ENCODE data around the gene C5.

C5 gene

GRCh38 chr9:120937596-120937995 lies 112.5 kb downstream of the C5 start:
- DNase-seq, result no peak

DNA sequence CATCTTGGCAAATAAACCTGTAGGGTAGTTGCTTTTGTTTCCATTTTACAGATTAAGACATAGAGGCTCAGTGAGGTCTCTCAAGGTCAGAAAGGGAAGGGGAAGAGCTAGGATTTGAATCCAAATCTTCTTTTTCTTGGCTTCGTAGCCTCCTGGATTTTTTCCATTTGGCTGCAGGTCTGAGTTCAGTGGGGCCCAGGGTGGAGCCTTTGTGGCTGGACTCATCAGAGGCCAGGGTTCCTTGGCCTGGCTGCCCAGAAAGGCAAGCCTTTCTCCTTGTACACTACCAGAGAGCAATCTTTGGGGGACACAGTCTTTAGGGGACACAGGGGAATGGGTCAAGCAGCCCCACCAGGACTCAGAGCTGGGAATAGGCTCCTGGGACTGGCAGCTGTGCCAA lies 112.9 kb downstream of the C5 start:
- DNase-seq, result no peak

- DNase-seq, result no peak
These were observed 113.3 kb downstream of the C5 start for GRCh38 chr9:120936764-120937122.

GRCh38 chr9:120936011-120936763 lies 113.9 kb downstream of the C5 start:
- peak; percentile 1 for DNase-seq

DNA sequence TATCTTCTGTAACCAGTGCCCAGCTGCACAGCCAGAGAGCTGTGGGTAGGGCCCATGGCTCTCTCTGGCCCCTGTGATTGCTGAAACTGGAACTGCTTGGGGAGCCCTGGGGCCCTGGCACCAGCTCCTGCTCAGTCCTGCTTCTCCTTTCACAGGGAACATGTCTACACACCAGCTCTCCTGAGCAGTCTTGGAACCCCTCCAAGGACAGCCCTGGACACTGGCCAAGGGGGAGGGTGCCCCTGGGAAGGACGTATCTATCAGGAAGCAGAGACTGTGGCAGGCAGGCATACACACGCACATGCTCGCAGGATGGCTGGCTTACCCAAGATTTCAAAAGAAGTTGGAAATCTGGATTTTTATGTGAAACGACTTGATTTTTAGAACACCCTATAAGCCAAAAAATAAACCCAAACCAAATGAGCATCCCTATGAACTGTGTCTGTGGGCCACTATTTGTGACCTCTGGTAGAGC lies 114.7 kb downstream of the C5 start:
- no peak for DNase-seq

- no peak for DNase-seq
These were observed 115.8 kb downstream of the C5 start for GRCh38 chr9:120934281-120934680.

GRCh38 chr9:120933310-120934055 lies 116.6 kb downstream of the C5 start:
- no peak for DNase-seq

GRCh38 chr9:120932086-120932823 lies 117.8 kb downstream of the C5 start:
- no peak for DNase-seq

- DNase-seq, result no peak
These were observed 118.6 kb downstream of the C5 start for GRCh38 chr9:120931231-120932085.

DNA sequence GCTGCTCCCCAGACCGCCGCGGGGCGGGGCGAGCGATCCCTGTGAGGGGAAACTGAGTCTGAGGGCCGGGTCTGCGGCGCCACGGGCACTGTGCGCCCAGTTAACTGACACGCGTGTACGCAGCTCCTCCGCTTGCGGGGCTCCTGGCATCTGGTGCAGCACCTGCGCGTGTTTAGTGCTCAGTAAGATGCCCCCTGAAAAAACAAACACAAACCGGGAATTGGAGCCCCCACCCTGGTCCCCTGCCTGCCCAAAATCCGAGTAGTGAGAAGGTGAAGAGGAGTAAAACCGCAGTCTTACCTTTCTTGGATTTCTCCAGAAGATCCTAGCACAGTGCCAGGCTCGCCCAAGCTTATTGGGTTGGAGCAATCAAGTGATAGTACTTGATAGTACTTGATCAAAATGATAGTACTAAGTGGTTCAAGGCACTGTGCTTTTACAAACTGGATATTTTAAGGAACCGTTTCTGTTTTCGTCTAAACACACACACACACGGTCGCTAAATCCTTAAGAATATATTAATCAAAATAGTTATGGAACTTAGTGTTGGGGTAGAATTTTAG lies 120.8 kb downstream of the C5 start:
- DNase-seq, result no peak

DNA sequence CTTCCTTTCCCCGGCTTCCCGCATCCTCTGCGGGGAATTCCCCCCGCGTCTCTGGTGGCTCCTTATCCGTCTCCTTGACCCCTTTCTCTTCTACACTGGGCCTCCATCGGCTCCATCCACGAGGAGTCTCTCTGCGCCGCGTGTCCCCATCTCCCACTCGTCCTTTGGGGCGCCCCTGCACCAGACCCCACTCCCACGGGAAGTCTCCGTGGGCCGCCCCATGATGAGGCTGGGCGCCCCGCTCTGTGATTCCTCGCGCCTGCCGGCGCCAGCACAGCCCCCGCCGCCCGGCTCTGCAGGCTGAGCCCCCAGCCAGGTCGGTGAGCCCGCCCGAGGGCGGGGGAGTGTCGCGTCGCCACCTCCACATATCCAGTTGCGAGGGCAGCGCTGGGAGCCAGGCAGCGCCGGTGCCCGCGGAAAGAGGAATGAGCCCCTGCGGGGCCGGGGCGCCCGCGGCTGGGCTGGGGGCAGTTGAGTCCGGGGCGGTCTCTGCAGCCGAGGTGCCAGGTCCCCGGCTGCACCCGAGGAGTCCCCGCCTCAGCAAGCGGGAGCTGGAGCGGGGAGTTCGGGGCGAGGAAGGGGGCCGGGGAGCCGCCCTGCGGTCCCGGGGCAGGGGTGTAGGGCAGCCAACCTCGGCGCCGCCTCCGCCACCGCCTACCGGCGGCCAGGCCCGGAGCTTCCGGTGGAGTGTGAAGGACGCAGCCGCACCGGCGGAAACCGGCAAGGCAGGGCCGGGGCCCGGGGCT lies 121.4 kb downstream of the C5 start:
- DNase-seq, result peak; percentile 5

GRCh38 chr9:120928015-120928482 lies 122.0 kb downstream of the C5 start:
- DNase-seq, result no peak

- no peak for DNase-seq
These were observed 122.6 kb downstream of the C5 start for GRCh38 chr9:120927269-120928014.

DNA sequence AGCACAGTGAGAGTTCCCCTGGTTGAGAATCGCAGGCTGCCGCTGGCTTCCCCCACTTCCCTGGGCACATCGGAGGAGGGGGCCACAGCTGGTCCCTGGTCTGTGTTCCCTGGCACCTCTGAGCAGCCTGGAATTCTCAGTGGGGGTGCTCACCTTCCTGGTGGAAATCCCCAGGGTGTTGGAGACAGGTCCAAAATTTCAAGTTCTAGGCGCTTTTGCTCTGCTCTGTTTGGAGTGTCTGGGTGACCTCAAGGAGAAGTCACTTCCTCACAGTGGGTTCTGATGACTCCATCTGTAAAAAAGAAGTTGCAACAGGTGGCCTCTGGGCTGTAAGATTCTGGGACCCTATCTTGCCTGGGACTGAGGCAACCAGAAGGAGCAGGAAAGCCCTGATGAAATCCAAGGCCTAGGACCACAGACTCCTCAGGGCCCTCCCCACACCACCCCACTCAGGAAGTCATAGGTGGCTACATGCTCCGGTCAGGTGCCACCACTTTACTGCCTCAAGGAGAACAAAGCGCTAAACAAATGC lies 123.6 kb downstream of the C5 start, which contains the start of gene TRAF1:
Gene TRAF1, minus strand, starts transcription at position 400 of the 532 bp plus-strand sequence. CDS start 721 bp downstream, outside the sequence.
- DNase-seq, result no peak

- DNase-seq, result no peak
These were observed 124.3 kb downstream of the C5 start for GRCh38 chr9:120925535-120926396.

DNA sequence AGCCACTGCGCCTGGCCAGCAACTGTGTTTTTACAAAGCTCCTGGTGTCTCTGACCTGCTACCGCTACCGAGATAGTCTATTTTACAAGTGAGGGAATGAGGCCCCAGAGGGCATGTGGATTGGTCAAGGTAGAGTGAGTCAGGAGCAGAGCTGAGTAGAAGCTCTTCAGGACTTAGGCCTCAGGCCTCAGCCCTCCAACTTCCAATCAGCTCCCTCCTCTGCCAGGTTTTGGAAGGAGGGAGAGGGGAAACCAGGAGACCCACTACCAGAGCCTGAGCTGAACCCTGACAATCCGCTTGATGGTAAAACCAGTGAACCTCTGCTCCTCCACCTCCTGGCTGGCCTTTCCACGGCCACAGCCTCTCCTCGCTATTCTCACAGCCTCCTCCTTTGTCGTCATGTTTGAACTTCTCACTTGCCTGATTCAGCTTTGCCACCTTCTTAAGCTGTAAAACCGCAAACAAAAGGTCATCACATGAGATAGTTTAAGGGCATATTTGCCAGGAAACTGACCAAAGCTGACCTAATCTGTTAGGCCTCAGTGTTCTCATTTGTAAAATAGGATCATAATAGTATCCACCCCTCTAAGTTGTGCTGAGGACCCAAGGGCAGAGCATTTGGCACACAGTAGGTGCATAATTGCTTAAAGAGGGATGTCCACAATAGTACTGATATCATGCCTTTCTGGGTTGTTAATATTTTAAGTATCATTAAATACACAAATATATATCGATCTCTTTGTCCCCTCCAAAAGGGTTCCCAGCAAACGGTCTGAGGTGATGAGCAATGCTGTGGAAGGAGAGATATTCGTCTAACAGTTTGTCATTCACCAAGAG lies 125.2 kb downstream of the C5 start:
- DNase-seq, result no peak

DNA sequence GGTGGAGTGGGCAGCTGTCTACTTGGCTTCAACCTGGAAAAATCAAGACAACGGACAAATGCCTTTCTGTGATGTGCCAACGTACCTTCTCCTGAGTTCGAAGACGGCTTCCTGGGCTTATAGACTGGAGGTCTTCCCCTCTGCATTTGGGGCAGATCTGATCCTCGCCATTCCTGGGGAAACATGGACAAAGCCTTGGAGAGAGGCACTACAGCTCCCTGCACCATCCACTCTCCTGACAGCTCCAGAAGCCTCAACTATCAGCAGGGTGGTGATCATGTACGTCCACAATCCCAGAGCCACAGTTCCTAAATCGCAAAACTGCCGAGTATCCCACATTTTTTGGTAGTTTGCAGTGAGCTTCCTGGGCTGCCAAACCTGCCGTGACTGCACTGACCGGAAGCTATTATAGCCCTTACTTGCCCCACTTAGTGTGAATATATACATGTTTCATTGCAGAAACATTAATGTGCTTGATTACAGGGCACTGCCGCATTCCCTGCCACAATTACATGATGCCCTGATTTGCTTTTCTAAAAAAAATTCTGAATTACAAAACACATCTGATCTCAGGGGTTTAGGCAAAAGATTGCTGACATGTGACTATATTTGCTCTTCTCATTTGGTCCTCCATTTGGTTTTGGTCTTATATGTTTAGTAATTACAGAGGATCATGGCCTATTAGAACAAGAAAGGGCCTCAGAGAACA lies 126.3 kb downstream of the C5 start:
- no peak for DNase-seq
